ENCODE data around the gene GIT1.

DNA sequence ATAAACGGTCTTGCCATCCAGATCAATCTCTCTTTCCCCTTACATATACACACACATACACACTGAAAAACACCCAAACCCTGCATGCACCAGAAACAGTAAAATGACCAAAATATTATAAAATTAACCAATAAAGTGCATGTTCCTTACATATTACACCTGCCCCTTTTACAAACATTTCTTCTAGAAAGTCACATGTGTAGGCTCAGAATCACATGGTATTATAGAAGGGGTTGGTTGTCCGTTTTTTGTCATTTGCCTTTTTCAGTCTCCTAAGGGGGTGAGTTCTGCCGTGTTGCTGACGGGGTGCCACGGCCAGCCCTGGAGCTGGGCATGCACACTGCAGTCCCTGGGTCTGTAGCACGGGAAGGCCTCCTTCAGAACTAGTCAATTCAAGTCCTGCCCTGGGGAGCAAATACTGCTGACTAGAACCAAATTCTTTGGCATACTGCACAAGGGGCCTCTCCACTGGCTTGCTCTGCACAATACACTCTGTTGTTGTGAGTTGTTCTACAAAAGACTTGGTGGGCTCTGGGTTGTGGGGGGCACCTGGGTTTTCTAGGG, 41.3 kb upstream of the GIT1 start:
- TF ChIP-seq, protein P1, sequence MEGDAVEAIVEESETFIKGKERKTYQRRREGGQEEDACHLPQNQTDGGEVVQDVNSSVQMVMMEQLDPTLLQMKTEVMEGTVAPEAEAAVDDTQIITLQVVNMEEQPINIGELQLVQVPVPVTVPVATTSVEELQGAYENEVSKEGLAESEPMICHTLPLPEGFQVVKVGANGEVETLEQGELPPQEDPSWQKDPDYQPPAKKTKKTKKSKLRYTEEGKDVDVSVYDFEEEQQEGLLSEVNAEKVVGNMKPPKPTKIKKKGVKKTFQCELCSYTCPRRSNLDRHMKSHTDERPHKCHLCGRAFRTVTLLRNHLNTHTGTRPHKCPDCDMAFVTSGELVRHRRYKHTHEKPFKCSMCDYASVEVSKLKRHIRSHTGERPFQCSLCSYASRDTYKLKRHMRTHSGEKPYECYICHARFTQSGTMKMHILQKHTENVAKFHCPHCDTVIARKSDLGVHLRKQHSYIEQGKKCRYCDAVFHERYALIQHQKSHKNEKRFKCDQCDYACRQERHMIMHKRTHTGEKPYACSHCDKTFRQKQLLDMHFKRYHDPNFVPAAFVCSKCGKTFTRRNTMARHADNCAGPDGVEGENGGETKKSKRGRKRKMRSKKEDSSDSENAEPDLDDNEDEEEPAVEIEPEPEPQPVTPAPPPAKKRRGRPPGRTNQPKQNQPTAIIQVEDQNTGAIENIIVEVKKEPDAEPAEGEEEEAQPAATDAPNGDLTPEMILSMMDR (IDR thresholded peaks at IDR 0.05), result no peak
- no peak for TF ChIP-seq POLR2A (IDR thresholded peaks at IDR 0.05)

All from testis (tissue), 2 donors.